Anterior cingulate cortex (tissue), 58 donors: ENCODE data around the gene MRPL49.
"Not testable (repeated sequence)": the region's sequence is repeated elsewhere in the genome, so short reads cannot be mapped to it uniquely, and the experiment has no call there.

Experiments
- DNase-seq, 58 donors: peaks; one replicate each; lab custom pipeline; 2025; lab: John Stamatoyannopoulos, UW

MRPL49 gene

DNA sequence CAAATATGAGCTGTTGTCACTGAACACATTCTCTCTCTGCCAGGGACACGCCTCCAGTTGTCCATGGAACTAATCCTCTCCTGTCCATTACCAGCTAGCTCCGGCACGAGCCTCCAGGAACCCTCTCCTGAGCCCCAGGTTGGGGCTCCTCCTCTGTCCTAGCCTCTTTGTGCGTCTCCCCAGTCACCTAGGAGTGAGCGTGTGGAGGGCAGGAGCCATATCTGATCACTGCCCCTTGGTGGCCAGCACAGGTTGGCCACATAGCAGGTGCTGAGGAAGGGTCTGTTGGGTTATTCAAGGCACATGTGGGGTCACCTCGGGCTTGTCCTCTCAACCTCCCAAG, 9.7 kb downstream of the MRPL49 start:
- DNase-seq: no peak

DNA sequence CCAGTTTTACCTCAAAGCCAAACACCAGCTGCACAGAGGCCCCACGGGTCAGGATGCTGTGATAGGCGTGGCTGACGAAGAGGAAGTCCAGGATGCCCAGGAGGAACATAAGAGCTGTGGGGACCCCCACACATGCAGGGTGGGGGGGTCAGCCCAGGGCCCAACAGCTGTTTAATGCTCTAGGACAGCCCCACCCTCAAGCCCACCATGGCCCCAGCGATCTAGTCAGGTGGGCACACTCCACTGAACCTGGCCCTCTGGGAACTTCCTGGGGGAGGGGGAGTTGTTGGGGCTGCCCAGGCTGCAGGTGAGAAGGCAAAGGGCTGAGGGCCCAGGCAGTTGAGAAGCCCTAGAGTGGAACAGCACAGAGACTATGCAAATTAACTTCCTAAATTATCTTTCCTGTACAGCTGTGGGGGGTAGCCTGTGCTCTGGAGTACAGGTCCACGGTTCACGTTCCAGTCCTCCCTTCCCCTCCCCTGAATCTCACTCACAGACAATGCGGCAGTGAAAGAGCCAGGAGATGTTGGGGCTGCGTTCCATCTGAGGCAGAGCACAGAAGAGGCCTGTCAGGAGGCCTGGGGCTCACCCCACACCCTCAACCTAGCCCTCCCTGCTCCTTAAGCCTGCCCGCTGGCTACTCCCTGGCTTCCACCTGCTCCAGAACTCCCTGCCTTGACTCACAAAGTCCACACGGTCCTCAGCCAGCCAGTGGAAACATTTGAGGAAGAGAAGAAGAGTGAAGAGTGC, 10.3 kb downstream of the MRPL49 start:
- DNase-seq: no peak

DNA sequence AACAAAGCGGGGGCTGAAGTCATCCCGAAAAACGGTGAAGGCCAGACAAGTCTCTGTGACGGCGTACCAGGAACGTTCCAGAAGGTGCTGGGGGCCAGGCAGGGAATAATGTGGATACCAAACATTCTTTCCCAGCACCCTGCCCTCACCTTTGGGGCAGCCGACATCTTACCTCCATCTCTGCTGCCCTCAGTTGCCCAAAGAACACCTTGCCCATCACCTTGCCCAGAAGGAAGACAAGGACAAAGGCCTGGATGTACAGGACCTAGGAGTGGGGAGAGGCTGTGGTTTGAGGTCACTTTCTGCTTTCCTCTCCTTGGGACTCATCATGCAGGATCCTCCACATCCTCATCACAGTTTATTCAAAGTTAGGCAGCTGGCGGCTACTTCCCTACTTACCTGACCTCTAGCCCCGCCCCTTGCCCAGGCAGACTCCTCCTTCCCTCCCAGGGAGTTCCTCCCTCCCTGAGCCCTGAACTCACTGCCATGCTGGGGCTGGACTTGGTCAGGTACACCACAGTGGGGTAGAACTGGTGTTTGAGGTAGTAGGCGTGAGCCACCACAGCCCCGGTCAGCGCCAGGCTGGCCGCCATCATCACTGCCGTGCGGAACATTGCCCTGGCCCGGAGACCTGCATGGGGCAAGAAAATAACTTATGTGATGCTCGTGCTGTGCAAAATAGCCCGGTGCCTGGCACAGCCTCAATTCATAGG, 11.0 kb downstream of the MRPL49 start:
- no peak for DNase-seq

DNA sequence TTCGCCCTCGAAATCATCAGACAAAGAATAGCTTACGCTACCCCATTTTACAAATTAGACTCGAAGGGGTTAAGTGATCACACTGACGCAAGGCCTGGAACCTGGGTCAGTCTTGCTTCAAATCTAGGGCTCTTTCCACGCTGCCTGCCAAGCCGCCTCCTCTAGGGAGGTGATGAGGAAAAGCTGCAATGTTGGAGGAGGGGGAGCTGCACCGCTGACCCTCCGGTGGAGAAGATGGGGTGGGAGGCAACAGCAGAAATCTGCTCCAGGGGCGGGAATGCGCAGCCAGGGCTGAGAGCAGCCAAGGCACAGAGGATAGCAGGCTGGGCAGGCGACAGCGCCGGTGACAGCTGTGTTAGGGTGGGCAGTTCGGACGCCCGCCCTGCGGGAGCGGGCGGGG, 11.6 kb downstream of the MRPL49 start:
- DNase-seq: peak in 1 of 58 donors; percentile 17

DNA sequence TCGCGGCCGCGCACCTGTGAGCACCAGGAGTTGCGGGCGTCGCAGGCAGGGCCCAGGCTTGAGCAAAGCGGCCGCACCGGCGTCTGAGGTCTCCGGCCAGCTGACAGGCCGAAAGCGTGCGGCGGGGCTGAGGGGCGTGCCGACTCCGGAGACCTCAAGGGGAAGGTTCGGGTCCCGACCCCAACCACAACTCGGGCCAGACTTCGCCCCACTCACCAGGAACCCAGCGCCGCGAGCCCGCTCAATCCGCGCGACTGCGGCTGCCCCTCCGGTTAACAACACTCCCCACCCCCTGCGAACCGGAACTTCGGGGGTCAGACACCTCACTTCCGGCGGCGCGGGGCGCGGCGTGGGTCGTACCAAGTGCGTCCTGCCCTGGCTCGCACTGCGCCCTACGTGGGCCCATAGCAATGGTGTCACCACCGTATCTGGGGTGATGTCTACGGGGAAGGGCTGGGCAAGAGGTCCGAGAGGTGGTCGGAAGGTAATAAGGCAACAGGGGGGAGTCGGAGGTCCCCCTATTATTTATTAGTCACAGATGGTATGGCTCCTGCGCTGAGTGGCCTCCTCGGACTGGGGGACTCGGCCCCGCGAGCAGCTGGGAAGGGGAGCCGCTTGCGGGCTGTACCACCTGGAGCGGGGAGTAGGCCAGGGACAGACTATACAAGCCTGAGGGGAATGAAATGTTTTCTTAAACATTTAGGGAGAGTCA, 12.3 kb downstream of the MRPL49 start, which contains the start of gene SYVN1:
TSS of gene SYVN1 (minus strand) at position 280 of the 712 bp plus-strand sequence. CDS start 918 bp downstream, outside the sequence.
- peak; percentile 71 to 95 (median 87) for DNase-seq

DNA sequence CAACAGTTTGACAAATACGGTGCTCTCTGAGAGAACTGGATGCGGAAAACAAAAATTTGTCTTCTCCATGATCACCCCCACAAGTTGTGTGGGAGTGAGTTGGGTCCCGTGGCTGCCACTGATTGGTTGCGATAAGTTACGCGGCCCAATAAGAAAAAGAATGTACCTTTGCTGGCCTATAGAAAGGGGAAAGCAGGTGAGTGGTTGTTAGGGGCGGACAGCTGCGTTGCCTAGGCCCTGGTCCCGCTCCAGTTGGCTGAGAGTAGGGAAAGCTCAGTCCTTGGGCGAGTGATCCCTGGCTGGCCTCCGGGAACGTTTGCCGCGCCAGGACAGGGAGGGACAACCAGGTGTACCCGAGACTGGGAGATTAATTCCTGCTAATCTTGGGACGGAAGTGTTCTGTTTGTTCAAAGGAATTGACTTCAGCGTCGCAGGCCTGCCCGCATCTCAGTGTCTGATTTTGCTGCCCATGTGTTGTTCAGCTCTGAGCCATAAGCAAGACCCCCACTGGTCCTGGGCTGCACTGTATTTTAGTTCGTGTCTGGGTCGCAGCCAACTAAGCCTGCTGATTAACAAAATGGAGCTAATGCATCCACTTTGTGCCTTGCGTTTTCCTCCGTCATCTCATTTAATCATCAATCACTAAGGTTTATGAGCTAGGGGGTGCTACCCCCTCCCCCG, 13.0 kb downstream of the MRPL49 start:
- peak in 57 of 58 donors; percentile 54 to 93 (median 84) for DNase-seq

DNA sequence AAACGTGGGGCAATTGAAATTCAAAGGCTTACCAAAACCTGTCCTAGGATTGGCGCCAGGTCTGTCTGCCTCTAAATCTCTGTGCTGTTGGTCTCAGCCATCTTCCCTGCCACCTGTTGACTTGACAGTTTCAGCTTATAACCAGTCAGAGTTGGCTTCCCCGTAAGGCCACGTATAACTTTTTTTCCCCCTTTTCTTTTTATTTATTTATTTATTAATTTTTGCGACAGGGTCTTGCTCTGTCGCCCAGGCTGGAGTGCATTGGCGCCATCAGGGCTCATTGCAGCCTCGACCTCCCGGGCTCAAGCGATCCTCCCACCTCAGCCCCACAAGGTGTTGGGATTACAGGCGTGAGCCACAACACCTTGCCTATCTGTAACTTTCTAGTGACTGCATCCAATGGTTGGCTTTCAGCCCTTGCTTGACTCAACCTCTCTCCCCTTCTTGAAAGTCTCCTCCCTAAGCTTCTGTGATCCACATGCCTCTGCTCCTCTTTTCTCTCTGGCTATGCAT, 13.6 kb downstream of the MRPL49 start:
- DNase-seq: no peak

DNA sequence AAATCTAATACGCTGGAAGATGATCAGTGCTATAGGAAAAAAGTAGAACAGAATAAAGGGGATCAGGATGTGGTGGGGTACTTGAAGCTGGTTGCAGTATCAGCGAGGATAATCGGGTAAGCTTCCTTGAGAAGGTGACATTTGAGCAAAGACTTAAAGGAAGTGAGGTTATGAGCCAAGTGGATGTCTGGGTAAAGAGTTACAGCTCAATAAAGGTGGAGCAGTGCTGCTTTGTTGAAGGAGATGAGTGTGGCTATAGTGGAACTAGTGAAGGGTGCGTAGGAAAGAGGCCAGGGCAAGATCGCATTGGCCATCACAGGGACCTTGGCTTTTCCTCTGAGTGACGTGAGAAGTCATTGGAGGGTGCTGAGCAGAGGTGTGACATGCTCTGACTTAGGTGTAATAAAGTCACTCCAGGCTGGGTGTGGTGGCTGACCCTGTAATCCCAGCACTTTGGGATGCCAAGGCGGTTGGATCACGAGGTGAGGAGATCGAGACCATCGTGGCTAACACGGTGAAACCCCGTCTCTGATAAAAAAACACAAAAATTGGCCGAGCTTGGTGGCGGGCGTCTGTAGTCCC, 14.5 kb downstream of the MRPL49 start:
- DNase-seq: no peak

DNA sequence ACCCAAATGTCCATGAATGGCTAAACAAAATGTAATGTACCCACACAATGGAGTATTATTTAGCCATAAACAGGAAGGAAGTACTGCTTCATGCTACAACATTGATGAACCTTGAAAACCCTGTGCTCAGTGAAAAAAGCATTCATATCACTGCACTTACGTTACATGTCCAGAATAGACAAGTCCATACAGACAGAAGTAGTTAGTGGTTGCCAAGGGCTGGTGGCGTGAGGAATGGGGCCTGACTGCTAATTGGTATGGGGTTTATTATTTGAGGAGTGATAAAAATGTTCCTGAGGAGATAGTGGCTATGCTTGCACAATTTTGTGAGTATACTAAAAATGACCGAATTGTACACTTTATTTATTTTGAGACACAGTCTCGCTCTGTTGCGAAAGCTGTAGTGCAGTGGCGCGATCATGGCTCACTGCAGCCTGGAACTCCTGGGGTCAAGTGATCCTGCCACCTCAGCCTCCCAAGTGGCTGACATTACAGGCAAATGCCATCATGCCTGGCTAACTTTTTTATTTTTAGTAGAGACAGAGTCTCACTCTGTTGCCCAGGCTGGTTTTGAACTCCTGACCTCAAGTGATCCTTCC, 19.9 kb downstream of the MRPL49 start:
- no peak for DNase-seq

DNA sequence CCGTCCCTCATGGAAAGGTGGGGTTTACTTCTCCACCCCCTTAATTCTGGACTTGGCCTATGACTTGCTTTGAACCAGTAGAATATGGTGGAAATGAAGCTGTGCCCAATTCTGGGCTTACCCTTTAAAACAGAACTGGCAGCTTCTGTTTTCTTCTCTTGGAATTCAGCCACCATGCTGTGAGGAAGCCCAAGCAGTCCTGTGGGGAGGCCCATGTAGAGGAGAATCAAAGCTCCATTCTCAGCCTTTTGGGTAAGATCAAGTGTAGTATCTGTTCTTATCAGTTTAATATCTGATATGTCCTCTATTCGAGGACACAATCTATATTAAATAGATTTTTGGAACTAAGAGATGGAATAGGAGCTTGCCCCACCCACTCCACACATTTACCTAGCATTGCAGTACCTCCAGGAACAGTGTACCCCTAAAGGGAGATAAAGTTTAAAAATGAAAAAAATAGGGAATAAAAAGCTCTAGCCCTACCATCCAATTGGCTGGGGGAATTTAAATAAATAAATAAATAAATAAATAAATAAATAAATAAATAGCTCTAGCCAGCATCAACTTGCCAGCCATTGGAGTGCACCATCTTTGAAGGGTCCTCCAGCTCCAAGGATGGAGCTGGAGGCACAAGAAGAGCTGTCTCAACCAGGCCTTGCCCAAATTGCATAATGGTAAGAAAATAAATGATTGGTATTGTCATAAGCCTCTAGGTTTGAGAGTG, 25.4 kb downstream of the MRPL49 start:
- DNase-seq: no peak

DNA sequence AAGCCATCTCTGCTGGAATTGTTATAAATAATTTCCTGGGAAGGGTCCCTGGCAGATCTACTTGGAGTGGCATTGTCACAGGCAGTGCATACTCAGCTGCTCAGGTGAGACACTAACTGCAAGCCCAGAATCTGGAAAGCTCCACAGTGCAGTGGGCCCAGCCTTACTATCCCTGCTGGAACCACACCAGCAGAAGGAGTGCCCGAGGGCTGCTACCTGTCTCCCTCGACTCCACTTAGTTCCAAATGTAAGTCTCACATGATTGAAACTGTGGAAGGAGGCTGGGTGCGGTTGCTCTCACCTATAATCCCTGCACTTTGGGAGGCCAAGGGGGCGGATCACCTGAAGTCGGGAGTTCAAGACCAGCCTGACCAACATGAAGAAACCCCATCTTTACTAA, 26.5 kb downstream of the MRPL49 start:
- DNase-seq: no peak

DNA sequence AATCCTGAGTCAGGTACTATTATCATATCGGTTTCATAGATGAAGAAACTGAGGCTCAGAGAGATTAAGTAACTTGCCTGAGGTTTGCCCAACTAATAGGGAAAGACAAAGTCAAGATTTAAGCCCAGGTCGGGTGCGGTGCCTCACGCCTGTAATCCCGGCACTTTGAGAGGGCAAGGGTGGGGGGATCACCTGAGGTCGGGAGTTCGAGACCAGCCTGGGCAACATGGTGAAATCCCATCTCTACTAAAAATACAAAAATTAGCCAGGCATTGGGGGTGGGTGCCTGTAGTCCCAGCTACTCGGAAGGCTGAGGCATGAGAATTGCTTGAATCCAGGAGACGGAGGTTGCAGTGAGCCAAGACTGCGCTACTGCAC, 28.0 kb downstream of the MRPL49 start:
- DNase-seq: not testable (repeated sequence)

DNA sequence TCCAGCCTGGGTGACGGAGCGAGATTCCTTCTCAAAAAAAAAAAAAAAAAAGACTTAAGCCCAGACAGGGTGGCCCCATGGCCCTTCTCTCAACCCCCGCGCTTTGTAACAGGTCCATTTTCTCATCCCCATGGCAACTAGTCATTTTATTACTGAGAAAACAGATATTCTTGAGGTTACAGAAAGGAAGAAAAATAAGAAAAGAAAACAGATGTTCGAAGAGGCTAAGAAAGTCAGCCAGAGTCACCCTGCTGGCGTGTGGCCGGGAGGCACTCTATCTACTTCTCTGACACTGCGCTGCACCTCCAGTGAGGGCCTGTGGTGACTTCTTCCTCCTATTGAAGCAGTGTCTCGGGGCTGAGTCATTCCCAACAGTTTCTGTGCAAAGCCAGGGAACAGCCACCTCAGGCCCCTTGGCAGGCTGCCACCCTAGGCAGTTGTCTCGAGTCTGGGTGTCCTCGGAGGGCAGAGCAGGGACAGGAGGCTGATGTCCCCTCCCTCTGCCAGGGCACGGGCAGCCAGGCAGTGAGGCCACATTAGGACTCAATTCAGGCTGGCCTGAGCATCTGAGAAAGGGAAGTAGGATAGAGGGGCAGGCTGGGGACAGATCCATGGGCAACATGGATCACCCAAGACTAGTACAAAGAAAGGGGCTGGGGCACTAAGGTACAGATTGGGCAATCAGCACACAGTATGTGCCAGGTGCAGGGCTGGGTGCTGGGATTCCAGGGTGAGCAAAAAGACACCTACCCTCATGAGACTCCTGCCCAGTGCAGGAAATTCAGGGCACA, 28.6 kb downstream of the MRPL49 start:
- peak in 49 of 58 donors; percentile 6 to 84 (median 42) for DNase-seq

DNA sequence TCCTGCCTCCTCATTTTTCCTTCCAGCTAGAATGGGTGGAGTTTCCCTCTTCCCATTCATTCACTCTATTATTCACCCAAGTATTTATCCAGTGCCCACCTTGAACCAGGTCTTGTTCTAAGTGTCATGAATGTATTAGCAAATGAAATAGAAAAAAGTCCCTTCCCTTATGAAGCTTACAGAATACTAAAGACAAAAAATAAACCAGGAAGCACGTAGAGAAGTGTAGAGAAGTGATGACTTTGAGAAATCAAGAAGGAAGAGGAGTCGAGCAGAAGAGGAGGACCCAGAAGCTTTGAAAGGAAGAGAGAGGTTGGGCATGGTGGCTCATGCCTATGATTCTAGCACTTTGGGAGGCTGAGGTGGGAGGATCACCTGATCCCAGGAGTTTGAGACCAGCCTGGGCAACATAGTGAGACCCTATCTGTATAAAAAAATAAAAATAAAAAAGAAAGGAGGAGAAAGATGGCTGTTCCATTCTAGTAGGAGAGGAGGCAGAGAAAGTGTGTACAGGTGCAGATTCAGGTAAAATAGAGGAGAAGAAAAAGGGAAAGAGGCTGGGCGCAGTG, 29.3 kb downstream of the MRPL49 start:
- no peak for DNase-seq

DNA sequence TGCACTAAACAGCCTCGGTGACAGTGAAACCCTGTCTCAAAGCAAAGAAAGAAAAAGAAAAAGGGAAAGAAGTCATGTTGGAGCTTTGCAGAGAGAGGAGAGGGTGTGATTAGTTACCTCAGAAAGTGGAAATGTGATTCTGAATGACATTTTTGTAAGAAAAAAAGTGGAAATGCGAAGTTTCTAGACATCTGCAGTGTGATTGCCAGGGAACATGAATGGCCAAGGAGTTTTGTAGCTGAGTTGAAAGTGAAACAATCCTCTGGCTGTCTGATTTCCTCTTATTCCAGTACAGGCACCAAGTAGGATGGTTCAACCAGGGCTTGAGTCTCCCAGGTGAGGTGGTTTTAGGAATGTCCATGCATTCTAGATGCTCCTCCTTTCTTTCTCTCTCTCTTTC, 30.0 kb downstream of the MRPL49 start:
- DNase-seq: no peak

DNA sequence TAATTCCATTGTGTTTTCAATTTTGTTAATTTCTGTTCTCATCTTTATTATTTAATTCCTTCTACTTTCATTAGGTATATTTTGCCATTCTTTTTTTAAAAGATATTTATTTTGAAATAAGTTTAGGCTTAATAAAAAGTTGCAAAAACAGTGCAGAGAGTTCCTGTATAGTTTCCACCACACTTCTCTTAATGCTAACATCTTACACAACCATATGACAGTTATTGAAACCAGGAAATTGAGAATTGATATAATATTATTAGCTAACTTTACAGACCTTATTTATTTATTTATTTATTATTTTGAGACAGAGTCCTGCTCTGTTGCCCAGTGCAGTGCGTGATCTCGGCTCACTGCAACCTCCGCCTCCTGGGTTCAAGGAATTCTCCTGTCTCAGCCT, 34.1 kb downstream of the MRPL49 start:
- DNase-seq: no peak

DNA sequence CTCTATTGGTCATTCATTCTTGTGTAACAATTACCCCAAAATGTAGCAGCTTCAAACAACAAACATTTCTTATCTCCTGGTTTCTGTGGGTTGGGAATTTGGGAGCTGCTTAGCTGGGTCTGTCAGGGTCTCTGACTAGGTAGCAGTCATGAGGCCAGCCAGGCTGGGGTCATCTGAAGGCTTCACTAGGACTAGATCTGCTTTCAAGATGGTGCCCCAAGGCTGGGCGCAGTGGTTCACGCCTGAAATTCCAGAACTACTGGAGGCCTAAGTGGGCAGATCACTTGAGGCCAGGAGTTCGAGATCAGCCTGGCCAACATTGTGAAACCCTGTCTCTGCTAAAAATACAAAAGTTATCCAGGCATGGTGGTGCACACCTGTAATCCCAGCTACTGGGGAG, 34.8 kb downstream of the MRPL49 start:
- DNase-seq: no peak

DNA sequence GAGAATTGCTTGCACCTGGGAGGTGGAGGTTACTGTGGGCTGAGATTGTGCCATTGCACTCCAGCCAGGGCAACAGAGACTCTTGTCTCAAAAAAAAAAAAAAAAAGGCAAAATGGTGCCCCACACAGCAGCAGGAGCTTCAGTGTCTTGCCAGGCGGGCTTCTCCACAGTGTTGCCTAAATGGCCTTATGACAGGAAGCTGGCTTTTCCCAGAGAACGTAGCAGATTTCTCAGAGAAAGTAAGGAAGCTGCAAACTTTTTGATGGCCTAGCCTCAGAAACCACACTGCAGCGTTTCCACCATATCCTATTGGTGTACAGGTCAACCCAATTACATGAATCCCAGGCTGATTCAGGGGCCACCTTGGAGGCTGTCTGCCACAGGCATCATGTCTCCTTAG, 35.2 kb downstream of the MRPL49 start:
- no peak for DNase-seq
